ENCODE data around the gene SH3D19. TPM values are rescaled to one million over a fixed set of nuclear protein-coding genes. Genes with fewer than 3 reads are reported as not detected.

Gene SH3D19
- total RNA-seq = 3.5 and 31.4 TPM in 2 replicates

GRCh38 chr4:151325111-151325948, at the start of gene SH3D19:
Gene SH3D19 (minus strand): TSS chr4:151325605. CDS start chr4:151325352, 253 bp downstream.

GRCh38 chr4:151276787-151277562, 48.4 kb downstream of the SH3D19 start, which contains the start of gene PRSS48:
Gene PRSS48 (plus strand): TSS chr4:151277161. CDS start chr4:151277173, 12 bp downstream.

DNA sequence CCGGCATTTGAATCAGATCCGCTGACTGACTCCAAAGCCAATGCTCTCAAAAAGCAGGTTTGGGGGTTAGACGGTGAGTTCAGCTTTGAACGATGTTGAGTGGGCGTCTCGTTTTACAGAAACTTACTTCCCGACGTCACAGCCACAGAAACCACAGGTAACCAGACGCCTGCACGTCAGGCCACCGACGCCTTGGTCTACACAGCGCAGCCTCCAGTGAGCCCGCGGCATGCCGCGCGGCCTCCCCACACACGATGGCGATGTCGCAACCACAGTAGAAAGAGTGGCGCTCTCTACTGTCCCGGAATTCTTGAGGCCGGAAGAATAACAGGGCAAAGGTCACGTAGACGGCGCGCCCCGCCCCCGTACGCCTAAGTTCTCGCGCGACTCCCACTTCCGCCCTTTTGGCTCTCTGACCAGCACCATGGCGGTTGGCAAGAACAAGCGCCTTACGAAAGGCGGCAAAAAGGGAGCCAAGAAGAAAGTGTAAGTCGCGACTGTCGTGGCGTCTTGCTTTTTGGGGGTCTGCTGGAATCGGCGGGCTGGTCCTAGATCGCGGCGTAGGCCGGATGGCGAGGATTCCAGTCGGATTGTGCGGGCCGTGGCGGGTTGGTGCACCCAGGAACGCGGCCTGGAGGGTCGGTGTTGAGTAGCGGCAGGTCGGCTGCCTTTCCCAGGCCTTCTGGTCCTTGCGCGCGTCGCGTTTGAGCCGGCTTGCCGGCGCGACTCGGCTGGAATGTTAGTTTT, 226.0 kb downstream of the SH3D19 start, which contains the start of gene RPS3A:
Gene RPS3A (plus strand): TSS at position 400 of the 747 bp plus-strand sequence. CDS start 25 bp downstream, at position 425.

Small RNA genes lying within 50 kb of the gene (small RNA-seq; reads per million reads assigned to genes)
- gene AC104819.2 (ENCODE audit: low replicate concordance) (not detected), gene RNU6-1282P (ENCODE audit: low replicate concordance) (not detected), gene SNORD73A (ENCODE audit: low replicate concordance) (not detected), gene SNORD73B (ENCODE audit: low replicate concordance) (12.3 reads per million, percentile 95 among the genes with 10 or more reads in this experiment)

Other genes starting within 250 kb of the SH3D19 start
- 1,184 and 1,845 TPM in 2 replicates for gene RPS3A, start 226.0 kb downstream of the SH3D19 start, total RNA-seq
- not detected in 2 replicates for gene PRSS48, start 48.4 kb downstream of the SH3D19 start, total RNA-seq
- under 0.01 and 0.14 TPM in 2 replicates for gene FHIP1A, start 83.6 kb upstream of the SH3D19 start, total RNA-seq

All from placental pericyte (primary cell).